Loucy (cell line): Measurements from ENCODE around the gene SERP2.

Experiments used
- H2AFZ ChIP-seq: fragments of 200-600 bp; sonication (generic); 2 replicates; pipeline ENCODE4 v1.6.0; 2016; ENCODE audit warnings: antibody characterized with exemption, mild to moderate bottlenecking, low read length, moderate library complexity
- H3F3A ChIP-seq: fragments of 200-600 bp; 2 replicates; pipeline ENCODE4 v1.6.0; 2016; ENCODE audit warnings: antibody characterized with exemption, low read depth, mild to moderate bottlenecking
- H3K27me3 ChIP-seq: fragments of 200-600 bp; sonication (generic); 2 replicates; pipeline ENCODE4 v1.6.1; 2014; ENCODE audit warnings: low read length, mild to moderate bottlenecking; ENCODE audit not compliant: insufficient read depth, poor library complexity, severe bottlenecking
- H3K36me3 ChIP-seq: fragments of 200-600 bp; sonication (generic); 2 replicates; pipeline ENCODE4 v1.6.1; 2016; ENCODE audit warnings: low read length; ENCODE audit not compliant: insufficient read depth
- H3K4me1 ChIP-seq: fragments of 200-600 bp; sonication (generic); 2 replicates; pipeline ENCODE4 v1.5.1; 2014; ENCODE audit warnings: low read length, mild to moderate bottlenecking; ENCODE audit not compliant: insufficient read depth, poor library complexity, severe bottlenecking
- H3K4me2 ChIP-seq: fragments of 200-600 bp; sonication (generic); 2 replicates; pipeline ENCODE4 v1.6.0; 2014; ENCODE audit warnings: antibody characterized with exemption, low read length, low read depth, mild to moderate bottlenecking; ENCODE audit not compliant: poor library complexity, severe bottlenecking
- H3K4me3 ChIP-seq: fragments of 200-600 bp; sonication (generic); 2 replicates; pipeline ENCODE4 v1.5.1; 2014; ENCODE audit warnings: low read length, mild to moderate bottlenecking, mixed read lengths; ENCODE audit not compliant: poor library complexity, severe bottlenecking
- H3K79me2 ChIP-seq: fragments of 200-600 bp; sonication (generic); 2 replicates; pipeline ENCODE4 v1.6.1; 2014; ENCODE audit warnings: low read length; ENCODE audit not compliant: insufficient read depth
- H3K9ac ChIP-seq: fragments of 200-600 bp; sonication (generic); 2 replicates; pipeline ENCODE4 v1.6.0; 2014; ENCODE audit warnings: mild to moderate bottlenecking, low read depth, low read length, moderate library complexity; ENCODE audit not compliant: poor library complexity, severe bottlenecking
- H3K9me2 ChIP-seq: fragments of 200-600 bp; sonication (generic); replicated peaks from 2 replicates; pipeline ENCODE4 v1.6.1; 2016; ENCODE audit warnings: low read depth, low read length, mixed read lengths
- H3K9me3 ChIP-seq: fragments of 200-600 bp; sonication (generic); 2 replicates; pipeline ENCODE4 v1.6.1; 2014; ENCODE audit warnings: mild to moderate bottlenecking, antibody characterized with exemption, low read length, low read depth; ENCODE audit not compliant: insufficient read depth
- H4K20me1 ChIP-seq: fragments of 200-600 bp; sonication (generic); 2 replicates; pipeline ENCODE4 v1.6.0; 2014; ENCODE audit warnings: antibody characterized with exemption, low read length, mild to moderate bottlenecking; ENCODE audit not compliant: insufficient read depth, poor library complexity, severe bottlenecking
- CTCF ChIP-seq: fragments of 200-600 bp; sonication (generic); conservative IDR thresholded peaks from 2 replicates; pipeline ENCODE4 v1.5.1; 2014; ENCODE audit warnings: mild to moderate bottlenecking, antibody characterized with exemption, low read length
- EZH2phosphoT487 ChIP-seq: fragments of 200-600 bp; IDR thresholded peaks from 2 replicates; pipeline ENCODE4 v1.6.1; 2018; ENCODE audit warnings: antibody characterized with exemption, mild to moderate bottlenecking, moderate library complexity, borderline replicate concordance

Gene SERP2

GRCh38 chr13:44397766-44398223 is 24.2 kb downstream of the SERP2 start:
- Histone ChIP-seq H3K36me3 (no peaks in the 10 kb centered on the region), H3K4me2 (no peak overlapping the region), H3K27me3 (no peaks in the 10 kb centered on the region), H3K79me2 (no peaks in the 10 kb centered on the region), H4K20me1 (no peaks in the 10 kb centered on the region), H3K4me1 (peaks cover 2% of the 10 kb centered on the region), H3K4me3 (no peak overlapping the region), H3K9me2 (no peaks in the 10 kb centered on the region), H3K9me3 (no peaks in the 10 kb centered on the region), H3F3A (no peaks in the 10 kb centered on the region), H2AFZ (no peak overlapping the region), H3K9ac (no peak overlapping the region)
- TF ChIP-seq CTCF (no peak), EZH2phosphoT487 (no peak)

GRCh38 chr13:44398606-44399005 is 25.0 kb downstream of the SERP2 start:
- Histone ChIP-seq H3K9me3 (no peaks in the 10 kb centered on the region), H3K4me3 (no peak overlapping the region), H3F3A (no peaks in the 10 kb centered on the region), H3K9ac (no peak overlapping the region), H3K27me3 (no peaks in the 10 kb centered on the region), H3K36me3 (no peaks in the 10 kb centered on the region), H3K4me1 (peaks cover 2% of the 10 kb centered on the region), H3K79me2 (no peaks in the 10 kb centered on the region), H3K4me2 (no peak overlapping the region), H3K9me2 (no peaks in the 10 kb centered on the region), H4K20me1 (no peaks in the 10 kb centered on the region), H2AFZ (no peak overlapping the region)
- TF ChIP-seq CTCF (no peak), EZH2phosphoT487 (no peak)

DNA sequence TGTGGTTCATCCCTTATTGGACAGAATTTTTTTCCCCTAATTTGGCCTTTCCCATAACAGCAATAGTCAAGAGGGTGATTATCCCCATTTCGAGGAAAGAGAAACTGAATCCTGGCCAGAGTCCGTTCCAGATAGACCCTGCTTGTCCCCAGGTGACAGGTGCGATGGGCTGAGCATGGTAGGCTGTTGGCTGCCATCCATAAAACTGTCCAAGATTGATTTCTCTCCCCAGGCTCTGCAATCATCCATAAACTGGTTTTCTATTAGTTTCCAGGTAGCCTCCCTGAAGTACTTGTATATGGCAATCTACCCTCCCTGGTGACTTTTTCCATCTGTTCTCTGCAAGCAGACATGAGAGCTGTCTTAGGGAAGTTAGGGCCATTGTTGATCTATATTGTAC is 25.4 kb downstream of the SERP2 start:
- Histone ChIP-seq H3F3A (no peaks in the 10 kb centered on the region), H3K9me2 (no peaks in the 10 kb centered on the region), H3K9me3 (no peaks in the 10 kb centered on the region), H3K4me2 (no peak overlapping the region), H3K27me3 (no peaks in the 10 kb centered on the region), H3K9ac (no peak overlapping the region), H4K20me1 (no peaks in the 10 kb centered on the region), H3K4me3 (no peak overlapping the region), H3K4me1 (peaks cover 2% of the 10 kb centered on the region), H3K79me2 (no peaks in the 10 kb centered on the region), H3K36me3 (no peaks in the 10 kb centered on the region), H2AFZ (no peak overlapping the region)
- TF ChIP-seq EZH2phosphoT487 (no peak), CTCF (no peak)
